H9 (cell line): ENCODE measurements around the gene KRTAP10-6. TPM values are rescaled to one million over a fixed set of nuclear protein-coding genes. Genes with fewer than 3 reads are reported as not detected.

Experiments
- DNase-seq: peaks from one replicate; pipeline ENCODE4 v3.0.0-alpha.2; 2017
- H2AFZ ChIP-seq: one replicate; pipeline ENCODE4 v1.6.1; 2013; ENCODE audit warnings: mild to moderate bottlenecking, low read length, control low read depth, moderate library complexity
- H2AK5ac ChIP-seq: 2 replicates; pipeline ENCODE4 v1.6.1; 2013; ENCODE audit warnings: low read length, control low read depth, mixed read lengths; ENCODE audit not compliant: insufficient read length
- H2BK120ac ChIP-seq: one replicate; pipeline ENCODE4 v1.6.1; 2013; ENCODE audit warnings: low read depth, mild to moderate bottlenecking, low read length, control low read depth, inconsistent platforms; ENCODE audit not compliant: poor library complexity, severe bottlenecking
- H2BK12ac ChIP-seq: 2 replicates; pipeline ENCODE4 v1.6.1; 2013; ENCODE audit warnings: low read length, control low read depth, mixed read lengths, low read depth; ENCODE audit not compliant: insufficient read length
- H2BK15ac ChIP-seq: 2 replicates; pipeline ENCODE4 v1.6.1; 2013; ENCODE audit warnings: low read depth, low read length, control low read depth
- H2BK20ac ChIP-seq: one replicate; pipeline ENCODE4 v1.6.1; 2013; ENCODE audit warnings: low read depth, mild to moderate bottlenecking, low read length, control low read depth, inconsistent platforms; ENCODE audit not compliant: poor library complexity, severe bottlenecking
- H2BK5ac ChIP-seq: 2 replicates; pipeline ENCODE4 v1.6.1; 2013; ENCODE audit warnings: low read length, control low read depth, mixed read lengths; ENCODE audit not compliant: insufficient read length
- H3K14ac ChIP-seq: 2 replicates; pipeline ENCODE4 v1.6.1; 2013; ENCODE audit warnings: low read length, control low read depth; ENCODE audit not compliant: insufficient read depth
- H3K18ac ChIP-seq: 2 replicates; pipeline ENCODE4 v1.6.1; 2013; ENCODE audit warnings: low read depth, mild to moderate bottlenecking, mixed read lengths, low read length, control low read depth; ENCODE audit not compliant: insufficient read length
- H3K23ac ChIP-seq: 2 replicates; pipeline ENCODE4 v1.6.1; 2013; ENCODE audit warnings: low read length, control low read depth, mixed read lengths, low read depth; ENCODE audit not compliant: insufficient read length
- H3K23me2 ChIP-seq: 2 replicates; pipeline ENCODE4 v1.6.1; 2013; ENCODE audit warnings: low read depth, mild to moderate bottlenecking, mixed read lengths, low read length, control low read depth; ENCODE audit not compliant: insufficient read length, poor library complexity, severe bottlenecking
- H3K27ac ChIP-seq: 2 replicates; pipeline ENCODE4 v1.5.1; 2013; ENCODE audit warnings: low read length, control low read depth, mixed read lengths, low read depth; ENCODE audit not compliant: insufficient read length
- H3K27me3 ChIP-seq: 2 replicates; pipeline ENCODE4 v1.6.1; 2013; ENCODE audit warnings: low read length, control low read depth, inconsistent platforms; ENCODE audit not compliant: insufficient read depth
- H3K4ac ChIP-seq: 2 replicates; pipeline ENCODE4 v1.6.1; 2013; ENCODE audit warnings: low read depth, mild to moderate bottlenecking, control low read depth, inconsistent platforms, low read length, moderate library complexity
- H3K4me1 ChIP-seq: 2 replicates; pipeline ENCODE4 v1.6.1; 2013; ENCODE audit warnings: low read length, control low read depth, inconsistent platforms; ENCODE audit not compliant: insufficient read depth
- H3K4me2 ChIP-seq: 2 replicates; pipeline ENCODE4 v1.6.1; 2013; ENCODE audit warnings: low read length, control low read depth, mixed read lengths; ENCODE audit not compliant: insufficient read length, insufficient read depth
- H3K56ac ChIP-seq: 2 replicates; pipeline ENCODE4 v1.6.1; 2013; ENCODE audit warnings: low read depth, mild to moderate bottlenecking, mixed read lengths, low read length, control low read depth; ENCODE audit not compliant: insufficient read length
- H3K79me1 ChIP-seq: 2 replicates; pipeline ENCODE4 v1.6.1; 2013; ENCODE audit warnings: low read depth, mild to moderate bottlenecking, moderate library complexity, low read length, control low read depth, inconsistent platforms; ENCODE audit not compliant: insufficient read depth, poor library complexity, severe bottlenecking
- H3K79me2 ChIP-seq: 2 replicates; pipeline ENCODE4 v1.6.1; 2013; ENCODE audit warnings: low read length, control low read depth, inconsistent platforms; ENCODE audit not compliant: insufficient read depth
- H3K9ac ChIP-seq: 2 replicates; pipeline ENCODE4 v1.6.1; 2013; ENCODE audit warnings: low read length, control low read depth, mixed read lengths; ENCODE audit not compliant: insufficient read length; ENCODE audit errors: extremely low read depth
- H3K9me3 ChIP-seq: one replicate; pipeline ENCODE4 v1.6.1; 2013; ENCODE audit warnings: low read depth, low read length, inconsistent platforms; ENCODE audit not compliant: control insufficient read depth
- H3T11ph ChIP-seq: one replicate; pipeline ENCODE4 v1.6.1; 2013; ENCODE audit warnings: mild to moderate bottlenecking, low read length, control low read depth, inconsistent platforms
- H4K20me1 ChIP-seq: one replicate; pipeline ENCODE4 v1.6.1; 2013; ENCODE audit not compliant: control insufficient read depth, insufficient read length, insufficient read depth
- H4K5ac ChIP-seq: 2 replicates; pipeline ENCODE4 v1.6.1; 2013; ENCODE audit warnings: low read depth, mild to moderate bottlenecking, mixed read lengths, low read length, control low read depth; ENCODE audit not compliant: insufficient read length
- H4K8ac ChIP-seq: replicated peaks from 2 replicates; pipeline ENCODE4 v1.6.1; 2013; ENCODE audit warnings: low read length, control low read depth, mixed read lengths, low read depth; ENCODE audit not compliant: insufficient read length
- H4K91ac ChIP-seq: 2 replicates; pipeline ENCODE4 v1.6.1; 2013; ENCODE audit warnings: low read depth, mild to moderate bottlenecking, moderate library complexity, mixed read lengths, low read length, control low read depth; ENCODE audit not compliant: insufficient read length
- H3K27ac Mint-ChIP-seq, 3 experiments: 2 replicates in 2 of 3; 3 replicates in 1 of 3; pipeline ENCODE4 v1.8.0; 2020 to 2021; ENCODE audit warnings: mixed read lengths in 3 of 3, mild to moderate bottlenecking in 1 of 3, moderate library complexity in 1 of 3
- H3K27me3 Mint-ChIP-seq: 2 replicates; pipeline ENCODE4 v1.8.0; 2021; ENCODE audit warnings: low read depth, mild to moderate bottlenecking, moderate library complexity, mixed read lengths
- H3K36me3 Mint-ChIP-seq, 3 experiments: 2 replicates in 2 of 3; 3 replicates in 1 of 3; pipeline ENCODE4 v1.8.0; 2020 to 2021; ENCODE audit warnings: low read depth in 3 of 3, mixed read lengths in 3 of 3; ENCODE audit not compliant: insufficient read depth in 1 of 3
- H3K4me1 Mint-ChIP-seq, 2 experiments: 2 replicates each; pipeline ENCODE4 v1.8.0; 2020; ENCODE audit warnings: mixed read lengths in 2 of 2
- H3K4me3 Mint-ChIP-seq, 2 experiments: 2 replicates in 1 of 2; 3 replicates in 1 of 2; pipeline ENCODE4 v1.8.0; 2020 to 2021; ENCODE audit warnings: mild to moderate bottlenecking in 2 of 2, mixed read lengths in 2 of 2, moderate library complexity in 1 of 2
- H3K9me3 Mint-ChIP-seq, 2 experiments: 2 replicates in 1 of 2; 3 replicates in 1 of 2; pipeline ENCODE4 v1.8.0; 2020; ENCODE audit warnings: mild to moderate bottlenecking in 2 of 2, mixed read lengths in 2 of 2, moderate library complexity in 1 of 2
- CTCF ChIP-seq: fragments of 200-600 bp; sonication (generic); conservative IDR thresholded peaks from 3 replicates; pipeline ENCODE4 v1.8.0; 2021; ENCODE audit warnings: antibody characterized with exemption, mild to moderate bottlenecking
- WGBS: extraction: QIAGEN DNeasy Blood & Tissue Kit; methylation state at CpG from one replicate; pipeline ENCODE4 v1.1.7; 2013; ENCODE audit warnings: missing lambda C conversion rate, low lambda C conversion rate, mixed read lengths; ENCODE audit not compliant: insufficient read length; ENCODE audit errors: extremely low coverage; 5-methylcytosine and 5-hydroxymethylcytosine counted together
- total RNA-seq: library from RNA; stranded (reverse); gene quantifications from 2 replicates; pipeline ENCODE4 v1.2.1, GENCODE V29; 2021

KRTAP10-6 gene
- total RNA-seq, 1 experiment from 2014 or later: not detected

- no CpG with 5 or more reads among the region's 3 CpGs for WGBS
- Histone ChIP-seq H4K5ac (no peak overlapping the region), H2AK5ac (no peak overlapping the region), H3K79me1 (no peaks in the 10 kb centered on the region), H3K14ac (no peak overlapping the region), H3K4me1 (peaks cover 6% of the 10 kb centered on the region; the same call in 1 of the 2 replicates), H3T11ph (no peak overlapping the region), H2BK20ac (no peak overlapping the region), H4K20me1 (no peaks in the 10 kb centered on the region), H2BK120ac (no peak overlapping the region), H3K56ac (no peak overlapping the region), H3K4me2 (no peak overlapping the region), H3K79me2 (no peaks in the 10 kb centered on the region), H3K27me3 (no peaks in the 10 kb centered on the region), H4K8ac (no peak overlapping the region), H3K4ac (no peak overlapping the region), H2BK5ac (no peak overlapping the region), H3K27ac (no peak overlapping the region), H3K18ac (no peak overlapping the region), H3K9me3 (no peaks in the 10 kb centered on the region), H3K9ac (no peak overlapping the region), H2BK12ac (no peak overlapping the region), H3K23ac (no peak overlapping the region), H3K23me2 (no peaks in the 10 kb centered on the region), H2BK15ac (no peak overlapping the region), H2AFZ (no peak overlapping the region), H4K91ac (no peak overlapping the region)
- no peak for DNase-seq
- no peak for TF ChIP-seq CTCF
- no peak overlapping the region for H3K27ac Mint-ChIP-seq
- H3K9me3 Mint-ChIP-seq: peaks cover 10 to 20% of the 10 kb centered on the region in 2 experiments; a peak in 4 of 5 replicates
- H3K36me3 Mint-ChIP-seq: peaks cover 0 to 19% (median 9%) of the 10 kb centered on the region in 3 experiments; a peak in 3 of 7 replicates
- H3K4me1 Mint-ChIP-seq: peaks cover 20 to 23% of the 10 kb centered on the region in 2 experiments
- no peaks in the 10 kb centered on the region; the same call in none of the 2 replicates for H3K27me3 Mint-ChIP-seq
- H3K4me3 Mint-ChIP-seq: no peak overlapping the region
Measured at GRCh38 chr21:44544566-44544965, 47.7 kb downstream of the KRTAP10-6 start.
